Measurements from ENCODE around the gene ADORA2B. TPM values are rescaled to one million over a fixed set of nuclear protein-coding genes. Genes with fewer than 3 reads are reported as not detected.

The ADORA2B gene
- total and polyA plus RNA-seq, 9 donors, result 0.06 to 1.0 (median 0.28) TPM; not detected in 3

DNA sequence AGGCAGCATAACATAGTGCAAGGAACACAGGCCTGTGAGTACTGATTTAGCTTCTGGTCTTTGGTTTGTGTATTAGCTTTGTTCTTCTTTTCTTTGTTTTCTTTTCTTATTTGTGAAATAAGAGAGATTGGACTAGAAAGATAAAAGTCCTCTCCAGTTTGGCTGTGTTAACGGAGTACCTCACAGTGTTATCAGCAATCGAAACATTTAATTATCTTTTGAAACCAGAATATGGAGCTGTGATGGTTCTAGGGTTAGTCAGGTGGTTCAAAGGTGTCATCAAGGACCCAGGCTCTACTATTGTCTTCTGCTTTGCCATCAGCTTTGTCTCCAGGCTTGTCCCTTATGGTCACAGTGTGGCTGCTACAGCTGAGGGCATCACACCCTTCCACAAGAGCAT lies 25.6 kb downstream of the ADORA2B start:
- H3K4me1 ChIP-seq (ENCODE audit: insufficient read depth), result no peaks in the 10 kb centered on the region
- H3K36me3 ChIP-seq, result no peaks in the 10 kb centered on the region
- H3K27me3 ChIP-seq, result no peaks in the 10 kb centered on the region
- TF ChIP-seq, protein P1, sequence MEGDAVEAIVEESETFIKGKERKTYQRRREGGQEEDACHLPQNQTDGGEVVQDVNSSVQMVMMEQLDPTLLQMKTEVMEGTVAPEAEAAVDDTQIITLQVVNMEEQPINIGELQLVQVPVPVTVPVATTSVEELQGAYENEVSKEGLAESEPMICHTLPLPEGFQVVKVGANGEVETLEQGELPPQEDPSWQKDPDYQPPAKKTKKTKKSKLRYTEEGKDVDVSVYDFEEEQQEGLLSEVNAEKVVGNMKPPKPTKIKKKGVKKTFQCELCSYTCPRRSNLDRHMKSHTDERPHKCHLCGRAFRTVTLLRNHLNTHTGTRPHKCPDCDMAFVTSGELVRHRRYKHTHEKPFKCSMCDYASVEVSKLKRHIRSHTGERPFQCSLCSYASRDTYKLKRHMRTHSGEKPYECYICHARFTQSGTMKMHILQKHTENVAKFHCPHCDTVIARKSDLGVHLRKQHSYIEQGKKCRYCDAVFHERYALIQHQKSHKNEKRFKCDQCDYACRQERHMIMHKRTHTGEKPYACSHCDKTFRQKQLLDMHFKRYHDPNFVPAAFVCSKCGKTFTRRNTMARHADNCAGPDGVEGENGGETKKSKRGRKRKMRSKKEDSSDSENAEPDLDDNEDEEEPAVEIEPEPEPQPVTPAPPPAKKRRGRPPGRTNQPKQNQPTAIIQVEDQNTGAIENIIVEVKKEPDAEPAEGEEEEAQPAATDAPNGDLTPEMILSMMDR (IDR thresholded peaks at IDR 0.05), result no peak
- TF ChIP-seq EP300 (IDR thresholded peaks at IDR 0.05) (no peak), POLR2A (IDR thresholded peaks at IDR 0.05) (no peak)
- no peak for DNase-seq
- no peaks in the 10 kb centered on the region for H3K9me3 ChIP-seq
- intact Hi-C loops (cut with DNase I), result no loop called here
- WGBS, 3 donors, result 84 to 90% (median 87%) methylated on average over 2 of the region's 2 CpGs
- no peak overlapping the region for H3K27ac ChIP-seq
- no peak overlapping the region for H3K4me3 ChIP-seq

DNA sequence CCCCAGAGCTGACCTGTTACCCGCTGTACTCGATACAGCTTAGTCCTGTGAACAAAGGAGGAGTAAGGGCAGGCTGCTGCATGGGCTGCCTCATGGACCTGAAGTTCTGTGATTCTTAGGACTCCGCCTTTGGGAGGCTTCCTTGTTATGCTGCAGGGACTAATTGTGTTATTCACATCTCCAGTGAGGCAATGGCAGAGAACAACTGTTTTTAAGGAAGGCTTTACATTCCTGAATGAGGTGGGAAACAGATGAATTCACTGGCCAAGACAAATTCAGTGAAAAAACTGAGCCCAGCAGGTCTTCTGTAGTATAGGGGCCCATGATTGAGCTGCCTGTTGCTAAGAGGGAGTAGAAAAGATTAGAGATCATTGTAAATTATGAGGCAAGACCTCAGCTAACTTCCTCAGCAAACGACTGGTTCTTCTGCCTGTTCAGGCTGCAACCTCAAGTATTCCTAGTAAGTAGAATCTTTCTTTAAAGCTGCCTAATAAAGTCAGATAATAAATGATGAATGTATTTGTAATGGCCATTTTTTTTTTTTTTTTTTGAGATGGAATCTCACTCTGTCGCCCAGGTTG lies 26.3 kb downstream of the ADORA2B start:
- 71 to 78% (median 73%) methylated on average over 5 of the region's 5 CpGs for WGBS, 3 donors
- no peak overlapping the region for H3K27ac ChIP-seq
- H3K4me3 ChIP-seq, result no peak overlapping the region
- H3K27me3 ChIP-seq, result no peaks in the 10 kb centered on the region
- no peaks in the 10 kb centered on the region for H3K36me3 ChIP-seq
- no peaks in the 10 kb centered on the region for H3K9me3 ChIP-seq
- TF ChIP-seq POLR2A (IDR thresholded peaks at IDR 0.05), result no peak
- no peak for TF ChIP-seq EP300 (IDR thresholded peaks at IDR 0.05)
- TF ChIP-seq, protein P1 (IDR thresholded peaks at IDR 0.05), result no peak
- no peak for DNase-seq
- H3K4me1 ChIP-seq (ENCODE audit: insufficient read depth), result no peaks in the 10 kb centered on the region
- intact Hi-C loops (cut with DNase I), result no loop called here

DNA sequence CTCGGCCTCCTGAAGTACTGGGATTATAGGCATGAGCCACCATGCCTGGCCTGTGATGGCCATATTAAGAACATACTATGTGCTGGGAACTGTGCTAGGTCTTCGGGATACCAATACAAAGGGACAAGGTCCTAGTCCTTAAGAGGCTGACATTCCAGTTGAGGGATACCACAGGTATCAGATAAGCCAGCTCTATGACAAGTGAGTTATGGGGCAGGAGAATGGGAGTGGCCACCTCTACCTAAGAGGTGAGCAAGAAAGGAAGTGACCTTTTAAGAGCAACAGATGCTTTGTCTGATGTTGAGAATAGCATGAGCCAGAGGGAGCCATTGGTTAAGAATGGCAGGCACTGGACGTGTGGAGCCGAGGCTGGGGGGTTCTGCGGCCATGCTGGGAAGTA lies 27.0 kb downstream of the ADORA2B start:
- Histone ChIP-seq H3K9me3 (no peaks in the 10 kb centered on the region), H3K4me3 (no peak overlapping the region), H3K36me3 (no peaks in the 10 kb centered on the region), H3K27me3 (no peaks in the 10 kb centered on the region), H3K4me1 (ENCODE audit: insufficient read depth) (no peaks in the 10 kb centered on the region), H3K27ac (no peak overlapping the region)
- 90 to 95% (median 93%) methylated on average over 5 of the region's 5 CpGs for WGBS, 3 donors
- DNase-seq, result no peak
- intact Hi-C loops (cut with DNase I), result no loop called here
- TF ChIP-seq, protein P1 (IDR thresholded peaks at IDR 0.05), result no peak
- TF ChIP-seq POLR2A (IDR thresholded peaks at IDR 0.05), result no peak

DNA sequence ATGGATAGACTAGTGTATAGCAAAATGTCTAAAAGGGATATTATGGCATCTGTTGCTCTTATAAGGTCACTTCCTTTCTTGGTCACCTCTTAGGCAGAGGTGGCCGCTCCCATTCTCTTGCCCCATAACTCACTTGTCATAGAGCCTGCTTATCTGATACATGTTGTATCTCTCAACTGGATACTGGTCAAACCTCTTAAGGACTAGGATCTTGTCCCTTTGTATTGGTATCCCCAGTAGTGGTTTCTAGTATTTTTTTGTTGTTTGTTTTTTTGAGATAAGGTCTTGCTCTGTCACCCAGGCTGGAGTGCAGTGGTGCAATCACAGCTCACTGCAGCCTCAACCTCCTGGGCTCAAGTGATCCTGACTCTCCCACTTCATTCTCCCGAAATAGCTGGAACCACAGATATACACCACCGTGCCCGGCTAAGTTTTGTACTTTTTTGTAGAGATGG lies 27.6 kb downstream of the ADORA2B start:
- H3K27ac ChIP-seq, result no peak overlapping the region
- H3K4me3 ChIP-seq, result no peak overlapping the region
- intact Hi-C loops (cut with DNase I), result no loop called here
- WGBS, 3 donors, result 92 to 97% (median 94%) methylated on average over 4 of the region's 4 CpGs
- H3K9me3 ChIP-seq, result no peaks in the 10 kb centered on the region
- no peaks in the 10 kb centered on the region for H3K4me1 ChIP-seq (ENCODE audit: insufficient read depth)
- H3K27me3 ChIP-seq, result no peaks in the 10 kb centered on the region
- DNase-seq, result no peak
- no peaks in the 10 kb centered on the region for H3K36me3 ChIP-seq
- TF ChIP-seq POLR2A (IDR thresholded peaks at IDR 0.05) (no peak), EP300 (IDR thresholded peaks at IDR 0.05) (no peak)
- TF ChIP-seq, protein P1 (IDR thresholded peaks at IDR 0.05), result no peak
